ENCODE results near the gene RTN4.

The RTN4 gene

DNA sequence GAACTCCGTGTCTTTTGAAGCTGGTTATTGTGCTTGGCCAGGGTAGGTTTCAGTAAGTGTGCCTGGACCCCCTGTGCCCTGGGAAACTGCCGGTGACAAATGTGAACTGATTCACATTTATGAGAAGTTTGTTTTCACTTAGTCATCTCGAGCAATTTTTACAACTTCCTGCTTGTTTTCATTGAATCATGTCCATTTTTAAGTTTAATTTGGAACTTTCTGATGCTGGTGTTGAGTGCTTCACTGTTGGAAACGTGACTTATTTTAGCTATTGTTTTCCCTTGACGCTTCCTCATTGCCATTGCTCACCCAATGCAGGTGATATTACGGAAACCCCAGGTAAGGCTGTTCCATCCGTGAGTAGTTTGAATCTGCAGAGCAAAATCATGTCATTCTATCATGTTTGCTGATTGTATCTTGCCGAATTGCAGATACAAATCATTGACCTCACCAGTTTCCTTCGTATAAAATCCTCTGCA, 97.2 kb downstream of the RTN4 start:
- TF ChIP-seq, protein P1, sequence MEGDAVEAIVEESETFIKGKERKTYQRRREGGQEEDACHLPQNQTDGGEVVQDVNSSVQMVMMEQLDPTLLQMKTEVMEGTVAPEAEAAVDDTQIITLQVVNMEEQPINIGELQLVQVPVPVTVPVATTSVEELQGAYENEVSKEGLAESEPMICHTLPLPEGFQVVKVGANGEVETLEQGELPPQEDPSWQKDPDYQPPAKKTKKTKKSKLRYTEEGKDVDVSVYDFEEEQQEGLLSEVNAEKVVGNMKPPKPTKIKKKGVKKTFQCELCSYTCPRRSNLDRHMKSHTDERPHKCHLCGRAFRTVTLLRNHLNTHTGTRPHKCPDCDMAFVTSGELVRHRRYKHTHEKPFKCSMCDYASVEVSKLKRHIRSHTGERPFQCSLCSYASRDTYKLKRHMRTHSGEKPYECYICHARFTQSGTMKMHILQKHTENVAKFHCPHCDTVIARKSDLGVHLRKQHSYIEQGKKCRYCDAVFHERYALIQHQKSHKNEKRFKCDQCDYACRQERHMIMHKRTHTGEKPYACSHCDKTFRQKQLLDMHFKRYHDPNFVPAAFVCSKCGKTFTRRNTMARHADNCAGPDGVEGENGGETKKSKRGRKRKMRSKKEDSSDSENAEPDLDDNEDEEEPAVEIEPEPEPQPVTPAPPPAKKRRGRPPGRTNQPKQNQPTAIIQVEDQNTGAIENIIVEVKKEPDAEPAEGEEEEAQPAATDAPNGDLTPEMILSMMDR (IDR thresholded peaks at IDR 0.05; ENCODE audit: borderline replicate concordance, insufficient read depth, low read depth, low read length), result no peak
- H3K4me3 ChIP-seq (ENCODE audit: low read depth, low read length), result no peak overlapping the region

DNA sequence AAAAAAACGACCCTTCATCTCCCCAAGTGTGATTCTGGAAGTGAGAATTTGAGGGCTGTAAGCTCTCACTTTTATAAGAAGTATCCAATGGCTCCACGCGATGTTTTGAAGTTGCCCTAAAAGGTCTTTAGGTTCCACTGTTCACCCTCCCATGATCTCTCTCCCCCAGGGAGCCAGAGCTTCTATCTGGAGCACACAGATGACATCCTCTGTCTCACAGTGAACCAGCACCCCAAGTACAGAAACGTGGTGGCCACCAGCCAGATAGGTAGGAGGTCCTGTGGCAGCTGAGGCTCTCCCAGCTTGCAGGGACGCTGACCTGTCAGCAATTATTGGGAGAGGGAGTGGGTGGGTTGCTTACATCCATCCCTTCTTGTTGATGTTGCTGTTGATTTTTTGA, 97.8 kb downstream of the RTN4 start:
- no peak overlapping the region for H3K4me3 ChIP-seq (ENCODE audit: low read depth, low read length)
- TF ChIP-seq, protein P1 (IDR thresholded peaks at IDR 0.05; ENCODE audit: borderline replicate concordance, insufficient read depth, low read depth, low read length), result no peak

- TF ChIP-seq, protein P1 (IDR thresholded peaks at IDR 0.05; ENCODE audit: borderline replicate concordance, insufficient read depth, low read depth, low read length), result no peak
These were observed 99.4 kb downstream of the RTN4 start for GRCh38 chr2:54950811-54951210.

GRCh38 chr2:54949431-54949830, 100.8 kb downstream of the RTN4 start:
- TF ChIP-seq, protein P1 (IDR thresholded peaks at IDR 0.05; ENCODE audit: borderline replicate concordance, insufficient read depth, low read depth, low read length), result no peak

More at GRCh38 chr2:54950811-54951210, 99.4 kb downstream of the RTN4 start:
- H3K4me3 ChIP-seq (ENCODE audit: low read depth, low read length), result no peak overlapping the region

DNA sequence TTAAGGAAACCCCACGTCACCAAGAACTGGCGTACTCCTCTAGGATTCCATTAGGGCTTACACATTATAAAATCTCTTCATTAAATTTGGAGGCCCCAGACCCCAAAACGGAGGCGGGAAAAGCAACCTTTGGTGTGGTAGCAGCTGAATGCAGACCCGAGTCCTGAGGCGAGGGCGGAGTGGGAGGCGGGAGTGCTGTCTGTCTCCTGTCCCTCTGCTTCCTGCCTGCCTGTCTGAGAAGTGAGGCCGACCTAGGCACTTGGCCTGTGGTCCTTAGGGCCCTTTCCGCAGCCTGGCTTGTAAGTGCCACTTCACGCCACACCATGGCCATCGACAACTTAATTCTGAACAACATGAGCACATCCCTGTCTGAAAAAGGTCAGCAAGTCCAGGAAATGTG, 102.1 kb downstream of the RTN4 start:
- TF ChIP-seq, protein P1 (IDR thresholded peaks at IDR 0.05; ENCODE audit: borderline replicate concordance, insufficient read depth, low read depth, low read length), result no peak
- H3K4me3 ChIP-seq (ENCODE audit: low read depth, low read length), result no peak overlapping the region

More at GRCh38 chr2:54949431-54949830, 100.8 kb downstream of the RTN4 start:
- no peak overlapping the region for H3K4me3 ChIP-seq (ENCODE audit: low read depth, low read length)

- no peak overlapping the region for H3K4me3 ChIP-seq (ENCODE audit: low read depth, low read length)
- TF ChIP-seq, protein P1 (IDR thresholded peaks at IDR 0.05; ENCODE audit: borderline replicate concordance, insufficient read depth, low read depth, low read length), result no peak
These were observed 102.6 kb downstream of the RTN4 start for GRCh38 chr2:54947646-54948045.

- TF ChIP-seq, protein P1 (IDR thresholded peaks at IDR 0.05; ENCODE audit: borderline replicate concordance, insufficient read depth, low read depth, low read length), result no peak
- no peak overlapping the region for H3K4me3 ChIP-seq (ENCODE audit: low read depth, low read length)
These were observed 103.1 kb downstream of the RTN4 start for GRCh38 chr2:54947136-54947535.

Measured in GM12875 (cell line).